SK-N-MC (cell line): Measurements from ENCODE around the gene BLID.

ENCODE experiments used
- EZH2 ChIP-seq: fragments of 200-600 bp; sonication (generic); IDR thresholded peaks from one replicate; pipeline ENCODE4 v1.6.1; 2017; ENCODE audit warnings: antibody characterized with exemption
- POLR2AphosphoS5 ChIP-seq: IDR thresholded peaks from 2 replicates; pipeline ENCODE4 v1.6.1; 2012; ENCODE audit warnings: mild to moderate bottlenecking, low read depth, low read length, borderline replicate concordance

GRCh38 chr11:122108192-122108799 is 7.7 kb downstream of the BLID start:
- TF ChIP-seq EZH2 (no peak), POLR2AphosphoS5 (no peak)
